ENCODE measurements around the gene PHACTR2.

Gene PHACTR2

DNA sequence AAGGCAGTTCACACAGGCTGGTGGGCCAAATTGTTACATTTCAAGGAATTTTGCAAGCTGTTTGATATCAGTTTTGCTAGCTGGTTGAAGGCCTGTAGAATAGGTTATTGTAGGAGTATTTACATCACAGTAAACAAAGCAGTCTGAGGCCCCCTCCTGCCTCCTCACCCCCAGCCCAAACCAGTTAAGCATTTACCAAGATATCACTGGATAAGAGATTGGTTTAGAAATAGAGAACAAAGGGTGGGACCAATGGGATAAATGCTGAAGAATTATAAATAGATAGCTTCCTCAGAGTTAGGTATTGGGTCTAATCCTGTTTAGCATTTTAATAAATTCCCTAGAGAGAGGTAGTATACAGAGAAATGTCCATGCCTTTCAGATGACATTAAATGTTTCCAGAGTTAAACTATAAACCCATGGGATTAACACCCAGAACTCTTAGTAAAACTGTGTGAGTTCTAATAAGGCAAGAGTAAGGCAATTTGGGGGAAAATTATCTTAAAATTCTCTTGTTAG is 2.3 kb upstream of the PHACTR2 start:
- DNase-seq (ENCODE audit: low read depth): no peak

DNA sequence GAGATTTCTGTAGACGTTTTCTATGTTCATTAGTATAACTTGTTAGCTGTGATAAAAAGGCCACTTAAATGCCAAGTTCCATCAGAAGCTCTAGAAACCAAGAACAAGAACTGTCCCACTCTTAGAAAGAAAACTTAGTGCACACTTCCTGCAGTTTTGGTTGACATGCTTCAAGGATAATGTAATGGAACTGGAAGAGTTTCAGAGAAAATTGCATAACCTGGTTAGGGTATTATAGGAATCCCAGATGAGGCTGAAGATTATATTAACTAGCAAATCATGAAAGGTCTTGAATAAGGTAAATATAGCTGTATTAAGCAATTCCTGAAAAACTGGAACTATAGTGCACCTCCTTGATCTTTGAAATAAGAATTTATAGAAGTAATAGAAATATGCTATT is 1.8 kb upstream of the PHACTR2 start:
- DNase-seq (ENCODE audit: low read depth): no peak

GRCh38 chr6:143676437-143677045 is 1.2 kb upstream of the PHACTR2 start:
- DNase-seq (ENCODE audit: low read depth): no peak

GRCh38 chr6:143677577-143677890 is 231 bp upstream of the PHACTR2 start:
- no peak for DNase-seq (ENCODE audit: low read depth)

DNA sequence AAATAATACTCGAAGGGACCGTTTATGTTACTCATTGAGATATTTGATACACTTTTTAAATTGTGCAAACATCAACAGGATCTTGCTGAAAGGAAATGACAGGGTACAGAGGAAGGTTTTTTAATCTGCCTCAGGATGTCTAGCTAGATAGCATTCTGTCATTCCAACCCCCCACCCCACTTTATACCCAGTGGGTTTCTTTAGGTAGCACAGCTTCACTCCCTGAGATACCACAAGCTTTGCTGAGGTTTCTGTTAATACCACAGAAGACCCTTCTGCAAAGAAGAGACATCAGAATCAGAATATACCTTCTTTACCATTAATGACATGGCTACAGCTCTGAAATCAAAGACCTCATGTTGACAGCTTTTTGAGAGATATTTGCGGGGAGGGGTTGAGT is 1.3 kb downstream of the PHACTR2 start:
- DNase-seq (ENCODE audit: low read depth): no peak

DNA sequence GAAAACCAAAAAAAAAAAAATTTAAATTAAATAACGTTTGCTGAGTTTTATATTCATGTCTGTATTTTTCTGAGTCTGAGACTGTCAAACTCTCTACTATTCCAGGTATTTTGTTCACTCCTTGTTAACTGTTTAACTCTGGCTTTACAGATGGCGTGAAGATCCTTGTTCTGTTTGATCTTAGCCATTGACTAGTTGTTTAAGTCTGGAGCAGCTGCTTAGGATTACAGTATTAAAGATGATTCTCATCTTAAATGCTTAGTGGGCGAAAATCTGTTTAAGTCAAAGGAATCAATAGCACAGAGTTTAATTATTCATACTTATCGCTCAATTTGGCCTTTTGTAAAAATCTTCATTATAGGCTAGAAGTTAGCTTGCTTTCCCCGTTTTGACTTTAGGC is 2.4 kb downstream of the PHACTR2 start:
- no peak for DNase-seq (ENCODE audit: low read depth)

DNA sequence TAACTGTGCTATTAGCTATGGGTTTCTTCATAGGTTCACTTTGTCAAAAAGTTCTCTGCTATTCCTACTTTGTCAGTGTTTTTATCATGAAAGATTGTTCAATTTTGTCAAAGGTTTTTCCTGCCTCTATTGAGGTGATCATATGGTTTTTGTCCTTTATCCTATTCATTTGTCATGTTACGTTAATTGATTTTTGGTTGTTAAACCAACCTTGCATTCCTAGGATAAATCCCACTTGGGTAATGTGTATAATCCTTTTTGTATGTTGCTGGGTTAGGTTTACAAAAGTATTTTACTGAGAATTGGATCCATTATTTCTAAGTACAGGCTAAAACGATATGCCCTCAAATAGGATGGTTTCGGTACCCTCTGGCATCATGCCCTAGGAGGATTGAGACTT is 5.0 kb downstream of the PHACTR2 start:
- no peak for DNase-seq (ENCODE audit: low read depth)

DNA sequence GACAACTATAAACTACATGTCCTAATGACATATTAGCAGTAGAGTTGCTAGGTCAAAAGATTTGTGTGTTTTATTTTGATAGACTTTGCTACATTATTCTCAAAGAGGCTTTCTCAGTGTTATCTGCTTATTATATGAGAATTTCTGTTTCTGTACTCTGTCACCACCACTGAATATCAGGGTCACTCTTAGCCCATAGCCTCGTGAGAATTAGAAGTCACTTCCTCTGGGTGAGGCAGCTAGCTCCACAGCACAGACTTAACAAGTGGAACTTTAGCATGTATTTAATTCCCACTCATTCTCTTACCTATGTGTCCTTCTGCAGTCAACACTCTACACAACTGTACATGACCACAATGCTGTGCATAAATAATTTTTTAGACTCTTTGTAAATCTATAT is 6.7 kb downstream of the PHACTR2 start:
- DNase-seq (ENCODE audit: low read depth): no peak

GRCh38 chr6:143685653-143686052 is 7.9 kb downstream of the PHACTR2 start:
- DNase-seq (ENCODE audit: low read depth): no peak

GRCh38 chr6:143687591-143687990 is 9.8 kb downstream of the PHACTR2 start:
- no peak for DNase-seq (ENCODE audit: low read depth)

DNA sequence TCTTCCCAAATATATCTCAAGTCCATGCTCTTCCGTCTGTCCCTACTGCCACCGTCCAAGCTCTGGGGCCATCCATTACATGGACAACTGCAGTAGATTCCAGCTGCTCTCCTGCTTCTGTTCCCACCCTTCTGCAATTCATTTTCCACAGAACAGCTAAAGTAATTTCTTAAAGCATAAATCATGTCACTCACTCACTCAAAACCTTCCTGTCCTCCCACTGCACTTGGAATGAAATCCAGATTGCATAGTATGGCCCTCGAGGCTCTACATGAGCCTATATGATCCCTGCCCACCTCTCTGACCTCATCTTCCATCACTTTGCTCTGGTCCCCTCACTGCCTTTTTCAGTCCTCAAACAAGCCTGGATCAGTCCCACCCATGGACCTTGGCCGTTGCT is 10.9 kb downstream of the PHACTR2 start:
- no peak for DNase-seq (ENCODE audit: low read depth)

GRCh38 chr6:143689852-143690251 is 12.1 kb downstream of the PHACTR2 start:
- no peak for DNase-seq (ENCODE audit: low read depth)

GRCh38 chr6:143691155-143691554 is 13.4 kb downstream of the PHACTR2 start:
- no peak for DNase-seq (ENCODE audit: low read depth)

DNA sequence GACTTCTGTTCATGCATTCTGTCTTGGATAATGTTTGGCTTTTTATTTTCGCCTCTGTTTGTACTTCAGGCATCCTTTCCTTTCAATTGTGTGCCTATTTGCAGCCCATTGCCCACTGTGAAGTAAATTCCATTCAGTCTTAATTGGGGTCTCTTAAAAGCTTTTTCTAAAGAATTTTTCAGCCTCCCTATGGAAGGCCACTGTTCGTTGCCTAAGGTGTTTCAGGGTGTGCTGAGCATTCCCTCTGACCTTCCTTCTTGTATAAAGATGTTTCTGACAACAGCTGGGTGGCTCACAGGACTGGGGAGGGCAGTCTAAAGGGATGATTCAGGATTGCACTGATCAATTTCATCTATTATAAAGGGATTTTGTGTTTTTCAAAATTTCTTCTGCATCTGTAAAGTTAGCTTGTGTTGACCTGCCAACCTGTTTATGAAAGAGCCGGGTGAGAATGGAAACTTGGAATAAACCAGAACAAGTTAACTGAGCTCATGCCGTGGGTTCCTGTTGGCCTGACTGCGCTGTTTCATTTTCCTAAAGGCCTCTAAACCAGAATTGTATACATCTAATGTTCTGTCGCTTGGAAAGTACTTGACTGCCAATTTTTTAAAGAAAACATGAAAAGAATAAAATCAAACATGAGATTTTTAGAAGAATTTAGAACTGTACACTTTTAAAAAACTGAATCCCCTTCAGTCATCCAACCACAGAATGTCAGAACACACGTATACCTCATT is 14.3 kb downstream of the PHACTR2 start:
- DNase-seq (ENCODE audit: low read depth): no peak

DNA sequence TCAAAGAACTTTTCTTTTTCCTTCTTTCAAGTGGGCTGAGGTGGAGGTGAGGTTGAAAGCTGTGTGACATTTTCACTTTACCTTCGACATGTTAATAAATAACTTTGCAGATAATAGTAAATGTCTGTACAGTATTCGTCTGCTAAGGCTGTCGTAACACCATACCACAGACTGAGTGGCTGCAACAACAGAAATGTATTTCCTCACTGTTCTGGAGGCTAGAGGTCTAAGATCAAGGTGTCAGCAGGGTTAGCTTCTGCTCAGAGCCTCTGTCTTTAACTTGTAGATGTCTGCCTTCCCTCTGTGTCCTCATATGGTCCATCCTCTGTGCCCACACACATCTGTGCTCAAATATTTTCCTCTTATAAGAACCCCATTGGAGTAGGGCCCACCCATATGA is 14.9 kb downstream of the PHACTR2 start:
- no peak for DNase-seq (ENCODE audit: low read depth)

GRCh38 chr6:143694013-143694412 is 16.2 kb downstream of the PHACTR2 start:
- no peak for DNase-seq (ENCODE audit: low read depth)

- no peak for DNase-seq (ENCODE audit: low read depth)
These were observed 16.8 kb downstream of the PHACTR2 start for GRCh38 chr6:143694560-143694959.

DNA sequence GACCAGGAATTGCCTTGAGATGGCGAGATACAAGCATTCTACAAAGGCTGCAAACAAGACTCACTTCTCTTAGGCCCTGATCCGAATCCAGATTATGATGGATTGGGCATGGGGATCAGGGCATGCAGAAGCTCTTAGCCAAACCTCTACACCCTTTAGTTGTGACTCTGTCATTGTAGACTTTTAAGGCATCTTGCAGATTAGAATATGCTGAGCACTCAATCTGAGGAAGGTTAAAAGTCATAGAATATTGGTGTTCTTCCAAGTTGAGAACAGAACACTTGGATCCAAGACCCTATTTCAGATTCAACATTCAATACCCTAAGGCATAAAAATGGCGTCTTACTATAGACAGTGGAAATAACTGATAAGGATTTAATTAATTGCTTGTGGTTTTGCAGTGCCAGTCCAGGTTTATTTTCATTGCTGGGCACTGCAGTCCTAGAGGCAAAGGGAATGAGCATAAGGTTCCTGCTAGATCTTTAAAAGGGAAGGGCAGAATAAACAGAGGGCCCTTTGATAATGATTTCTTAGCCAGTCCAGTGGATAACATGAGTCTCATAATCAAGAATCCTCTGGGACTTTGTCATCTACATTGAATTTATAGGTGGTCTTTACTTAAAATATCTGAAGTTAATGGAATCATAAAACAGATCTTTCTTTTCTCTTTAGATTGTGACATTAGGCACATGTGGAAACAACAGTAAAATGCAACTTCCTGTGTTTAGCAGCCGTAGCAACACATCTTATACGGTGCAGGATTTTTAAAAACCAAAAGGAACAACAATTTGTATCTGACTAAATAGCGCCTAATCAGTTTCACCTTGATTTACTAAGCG is 17.6 kb downstream of the PHACTR2 start:
- DNase-seq (ENCODE audit: low read depth): no peak

DNA sequence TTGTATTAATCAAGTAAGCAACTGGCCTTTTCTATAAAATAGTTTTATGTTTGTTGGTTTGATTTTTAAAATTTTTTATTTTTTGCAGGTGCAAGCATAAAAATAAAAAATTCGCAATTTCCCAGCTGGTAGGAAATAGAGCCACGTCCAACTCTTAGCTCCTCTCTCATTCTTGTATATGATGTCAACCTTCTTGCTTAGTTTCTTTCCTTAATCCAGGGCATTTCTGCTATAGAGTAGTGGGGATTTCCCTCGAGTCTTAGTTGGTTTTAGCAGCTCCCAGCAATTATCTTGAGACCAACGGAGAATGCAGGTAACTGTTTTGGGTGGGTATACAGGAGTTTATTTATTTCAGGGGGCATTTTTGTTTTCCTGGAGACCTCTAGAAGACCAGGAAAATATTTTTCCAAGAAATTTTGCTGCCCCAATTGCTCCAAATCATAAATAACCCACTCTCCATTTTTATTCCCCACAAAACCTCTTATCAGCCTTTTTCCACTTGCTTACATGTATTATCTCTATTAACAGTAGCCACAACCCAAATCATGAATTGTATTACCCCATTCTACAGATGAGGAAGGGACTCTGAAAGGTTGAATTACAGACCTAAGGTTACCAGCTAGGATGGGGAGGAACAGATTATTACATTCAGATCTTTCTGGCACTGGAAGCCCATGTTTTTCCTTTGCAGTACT is 18.4 kb downstream of the PHACTR2 start:
- no peak for DNase-seq (ENCODE audit: low read depth)

- DNase-seq (ENCODE audit: low read depth): no peak
These were observed 18.9 kb downstream of the PHACTR2 start for GRCh38 chr6:143696664-143697000.

DNA sequence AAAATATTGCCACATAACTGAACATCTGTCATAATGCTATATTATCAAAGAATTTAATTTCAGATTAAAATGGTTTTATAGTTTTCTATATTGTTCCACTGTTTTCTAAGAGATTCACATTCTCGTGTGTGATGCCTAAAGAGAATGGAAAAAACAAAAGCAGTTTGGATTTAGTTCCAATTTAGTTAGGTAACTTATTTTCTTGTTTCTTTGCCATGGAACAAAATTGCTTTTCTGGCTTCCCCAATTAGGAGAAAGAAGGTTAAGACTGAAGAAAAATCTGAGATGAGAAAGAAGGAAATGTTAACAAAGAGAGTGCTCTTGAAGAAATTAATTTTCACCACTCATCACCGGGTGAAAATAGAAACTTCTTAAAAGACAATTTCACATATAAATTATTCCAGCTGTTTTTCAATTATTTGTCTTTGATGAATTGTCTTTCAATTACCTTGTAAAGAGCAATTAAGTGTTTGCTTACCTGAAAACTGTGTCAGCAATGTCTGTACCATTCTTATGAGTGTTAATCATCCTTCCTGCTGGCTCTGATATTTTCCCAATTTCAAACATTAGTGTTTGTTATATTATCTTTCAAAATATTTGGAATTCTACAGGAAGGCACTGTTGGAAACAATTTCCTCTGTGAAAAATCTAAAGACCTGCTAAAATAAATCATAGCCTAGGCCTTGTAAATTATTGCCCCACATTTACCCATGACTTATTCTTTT is 19.5 kb downstream of the PHACTR2 start:
- DNase-seq (ENCODE audit: low read depth): no peak

DNA sequence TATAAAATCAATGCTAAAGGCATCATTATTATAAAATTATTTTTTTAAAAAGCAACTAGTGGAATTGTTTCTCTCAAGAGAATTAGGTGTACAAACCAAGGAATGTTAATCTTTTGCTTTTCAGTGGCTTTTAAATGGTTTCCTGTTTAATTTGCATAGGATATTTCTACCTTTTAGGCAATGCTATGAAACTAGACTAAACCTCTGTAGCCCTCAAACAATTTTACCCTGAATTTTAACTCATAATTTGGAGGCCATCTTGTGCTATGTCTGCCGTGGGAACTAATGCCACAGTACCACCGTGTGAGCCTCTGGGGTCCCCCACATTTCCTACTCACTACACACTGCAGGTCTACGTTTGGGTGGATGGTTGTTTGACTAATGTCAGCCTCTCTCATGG is 20.6 kb downstream of the PHACTR2 start:
- no peak for DNase-seq (ENCODE audit: low read depth)
